K562 (cell line): ENCODE data around the gene RAB4B. TPM values are rescaled to one million over a fixed set of nuclear protein-coding genes. Genes with fewer than 3 reads are reported as not detected.
A peak's percentile ranks its signal among the peaks of the same experiment; 100 is the strongest.

Source experiments
- ATAC-seq: fragments of 200-7000 bp; cut with Tn5 transposase; 3 replicates; pipeline ENCODE4 v1.9.1; 2020; ENCODE audit warnings: moderate library complexity
- BruUV-seq: library from RNA; stranded (reverse); fragments of 400-500 nt; replicated peaks from 2 replicates; lab custom pipeline; 2021; lab: Mats Ljungman, UMichigan
- CTCF ChIA-PET: fragments of 300-600 bp; formaldehyde crosslinking; extraction: SDS; loops from one replicate; lab custom pipeline; 2021; ENCODE audit warnings: low intra/inter-chr PET ratio; lab: Yijun Ruan, JAX
- POLR2A ChIA-PET: fragments of 300-600, 350-650 bp; sonication (Branson Sonifier 250); formaldehyde crosslinking; extraction: SDS; loops from one replicate; lab custom pipeline; 2021; ENCODE audit warnings: antibody characterized with exemption, inconsistent platforms; lab: Yijun Ruan, JAX
- DNase-seq, 4 experiments: peaks; one replicate each; pipeline versions ENCODE4 v3.0.0 to v3.0.0-alpha.2; 2011 to 2018; ENCODE audit warnings: low spot score in 3 of 4, mixed read lengths in 3 of 4; ENCODE audit errors: extremely low read depth in 1 of 4
- FAIRE-seq: peaks from 2 replicates; lab custom pipeline; 2011; peaks lifted over from hg19 to GRCh38; lab: Jason Lieb, UNC
- H2AFZ ChIP-seq: 2 replicates; pipeline ENCODE4 v1.6.0; 2011; ENCODE audit warnings: low read depth, low read length, control low read depth, inconsistent platforms
- H3K27ac ChIP-seq: fragments of 200-600 bp; 3 replicates; pipeline ENCODE4 v1.8.0; 2011; ENCODE audit warnings: low read depth, mild to moderate bottlenecking, control low read depth, inconsistent platforms, low read length, moderate library complexity, mixed read lengths; ENCODE audit errors: extremely low read depth
- H3K27me3 ChIP-seq, 2 experiments: fragments of 300-600 bp in 1 of 2; 2 replicates in 1 of 2; 3 replicates in 1 of 2; pipeline versions ENCODE4 v1.6.0 to v1.8.0; 2011; ENCODE audit warnings: inconsistent platforms in 2 of 2, low read length in 2 of 2, mild to moderate bottlenecking in 1 of 2, mixed read lengths in 1 of 2, moderate library complexity in 1 of 2; ENCODE audit not compliant: control insufficient read depth in 2 of 2, insufficient read depth in 2 of 2
- H3K36me3 ChIP-seq: fragments of 300-600 bp; 3 replicates; pipeline ENCODE4 v1.8.0; 2011; ENCODE audit warnings: mild to moderate bottlenecking, low read length, inconsistent platforms; ENCODE audit not compliant: control insufficient read depth, insufficient read depth
- H3K4me1 ChIP-seq, 2 experiments: fragments of 200-600 bp in 1 of 2; replicated peaks in 1 of 2; 2 replicates in 1 of 2; 3 replicates in 1 of 2; pipeline versions ENCODE4 v1.5.1 to v1.8.0; 2011; ENCODE audit warnings: inconsistent platforms in 2 of 2, low read length in 2 of 2, mild to moderate bottlenecking in 1 of 2, mixed read lengths in 1 of 2, moderate library complexity in 1 of 2; ENCODE audit not compliant: control insufficient read depth in 2 of 2, insufficient read depth in 2 of 2
- H3K4me2 ChIP-seq: 2 replicates; pipeline ENCODE4 v1.6.1; 2011; ENCODE audit warnings: low read length, control low read depth, inconsistent platforms, mixed read lengths; ENCODE audit not compliant: insufficient read depth
- H3K4me3 ChIP-seq: fragments of 200-600 bp; sonication (generic), shearing (Covaris generic); 2 replicates; pipeline ENCODE4 v1.5.1; 2016; ENCODE audit warnings: control low read depth, inconsistent platforms
- H3K79me2 ChIP-seq: fragments of 200-600 bp; 3 replicates; pipeline ENCODE4 v1.8.0; 2011; ENCODE audit warnings: low read length, inconsistent platforms; ENCODE audit not compliant: control insufficient read depth, insufficient read depth
- H3K9ac ChIP-seq, 2 experiments: 2 replicates each; pipeline versions ENCODE4 v1.6.0 to v1.6.1; 2011; ENCODE audit warnings: low read depth in 2 of 2, low read length in 2 of 2, control low read depth in 1 of 2, inconsistent platforms in 1 of 2, mild to moderate bottlenecking in 1 of 2, mixed read lengths in 1 of 2; ENCODE audit not compliant: insufficient read depth in 1 of 2
- H3K9me1 ChIP-seq: one replicate; pipeline ENCODE4 v1.6.0; 2011; ENCODE audit warnings: inconsistent platforms, mild to moderate bottlenecking, low read length, moderate library complexity; ENCODE audit not compliant: control insufficient read depth, insufficient read depth
- H3K9me3 ChIP-seq: replicated peaks from 2 replicates; pipeline ENCODE4 v1.5.1; 2011; ENCODE audit warnings: low read depth, low read length, inconsistent platforms; ENCODE audit not compliant: control insufficient read depth, insufficient read depth
- H4K20me1 ChIP-seq: replicated peaks from 2 replicates; pipeline ENCODE4 v1.6.1; 2011; ENCODE audit warnings: low read length, inconsistent platforms, mixed read lengths; ENCODE audit not compliant: control insufficient read depth, insufficient read depth
- ARID1B ChIP-seq: fragments of 450-650 bp; IDR thresholded peaks from 2 replicates; pipeline ENCODE4 v1.6.1; 2016; ENCODE audit warnings: antibody characterized with exemption, mild to moderate bottlenecking, inconsistent platforms
- NR2C2 ChIP-seq, 2 experiments: fragments of 200-800 bp in 1 of 2; sonication (Bioruptor generic) in 1 of 2; sonication (generic) in 1 of 2; formaldehyde crosslinking in 1 of 2; IDR thresholded peaks; 2 replicates each; pipeline versions ENCODE4 v1.6.1 to v1.8.0; 2016 to 2022; ENCODE audit warnings: mild to moderate bottlenecking in 1 of 2, missing compliant biosample characterization in 1 of 2, missing genetic modification characterization in 1 of 2, missing genetic modification reagents in 1 of 2
- SIN3B ChIP-seq: fragments of 450-650 bp; IDR thresholded peaks from 2 replicates; pipeline ENCODE4 v1.6.1; 2017; ENCODE audit warnings: low read depth, mild to moderate bottlenecking, moderate library complexity
- SPI1 ChIP-seq: IDR thresholded peaks from 2 replicates; pipeline ENCODE4 v1.6.1; 2011; ENCODE audit warnings: low read depth, low read length, control low read depth, borderline replicate concordance
- ZSCAN32 ChIP-seq: fragments of 450-650 bp; formaldehyde crosslinking; IDR thresholded peaks from 2 replicates; pipeline ENCODE4 v1.4.0; 2020; ENCODE audit warnings: mild to moderate bottlenecking, moderate library complexity
- WGBS: fragments of 100-300 bp; shearing (Covaris generic); methylation state at CpG from one replicate; pipeline ENCODE4 v1.1.6; 2016; ENCODE audit warnings: low coverage, mixed read lengths; ENCODE audit not compliant: insufficient coverage; ENCODE audit errors: missing lambda C conversion rate; 5-methylcytosine and 5-hydroxymethylcytosine counted together
- in situ Hi-C: fragments of 300-500 bp; cut with MboI; formaldehyde crosslinking; loops from 4 replicates; pipeline ENCODE4 v1.15.0; 2018; ENCODE audit warnings: inconsistent platforms, mixed read lengths
- intact Hi-C: fragments of 100-400 bp; cut with micrococcal nuclease; formaldehyde crosslinking; loops from 2 replicates; pipeline ENCODE4 v1.14.2; 2022
- polyA plus RNA-seq, 8 experiments: library from polyadenylated mRNA; depleted of rRNA in 4 of 8; stranded (reverse) in 5 of 8; unstranded in 3 of 8; fragments of >200 nt; fragmentation: Nextera tagmentation in 2 of 8; fragmentation: Illumina TruSeq in 1 of 8; extraction: Ambion mirVana in 2 of 8; extraction: Trizol in 1 of 8; gene quantifications; 2 replicates each; pipeline versions ENCODE4 v1.2.1 to v1.2.3, GENCODE V29; 2011 to 2014; ENCODE audit warnings: inconsistent platforms in 1 of 8, missing spikeins in 1 of 8
- total RNA-seq, 7 experiments: library from RNA; depleted of rRNA in 6 of 7; stranded (reverse); fragments of >200 nt in 6 of 7; fragmentation: Illumina TruSeq in 2 of 7; extraction: Trizol in 2 of 7; gene quantifications; 2 replicates each; pipeline versions ENCODE4 v1.2.1 to v1.2.3, GENCODE V29; 2011 to 2021; ENCODE audit warnings: low replicate concordance in 1 of 7
- TF ChIP-seq, protein P1 (sequence below): sonication (generic); formaldehyde crosslinking; IDR thresholded peaks from 2 replicates; pipeline ENCODE4 v1.8.1; 2023; ENCODE audit warnings: missing genetic modification reagents, mild to moderate bottlenecking, borderline replicate concordance
- TF ChIP-seq, protein P2 (sequence below): fragments of 200-800 bp; sonication (Bioruptor generic); IDR thresholded peaks from 2 replicates; pipeline ENCODE4 v1.6.1; 2016; ENCODE audit warnings: missing genetic modification characterization, missing compliant biosample characterization

The RAB4B gene
- total and polyA plus RNA-seq, 9 of the 15 experiments (the other 6 are each of a cell fraction or from before 2014, with no cell fraction given), result 0.28 to 20.4 (median 9.0) TPM

DNA sequence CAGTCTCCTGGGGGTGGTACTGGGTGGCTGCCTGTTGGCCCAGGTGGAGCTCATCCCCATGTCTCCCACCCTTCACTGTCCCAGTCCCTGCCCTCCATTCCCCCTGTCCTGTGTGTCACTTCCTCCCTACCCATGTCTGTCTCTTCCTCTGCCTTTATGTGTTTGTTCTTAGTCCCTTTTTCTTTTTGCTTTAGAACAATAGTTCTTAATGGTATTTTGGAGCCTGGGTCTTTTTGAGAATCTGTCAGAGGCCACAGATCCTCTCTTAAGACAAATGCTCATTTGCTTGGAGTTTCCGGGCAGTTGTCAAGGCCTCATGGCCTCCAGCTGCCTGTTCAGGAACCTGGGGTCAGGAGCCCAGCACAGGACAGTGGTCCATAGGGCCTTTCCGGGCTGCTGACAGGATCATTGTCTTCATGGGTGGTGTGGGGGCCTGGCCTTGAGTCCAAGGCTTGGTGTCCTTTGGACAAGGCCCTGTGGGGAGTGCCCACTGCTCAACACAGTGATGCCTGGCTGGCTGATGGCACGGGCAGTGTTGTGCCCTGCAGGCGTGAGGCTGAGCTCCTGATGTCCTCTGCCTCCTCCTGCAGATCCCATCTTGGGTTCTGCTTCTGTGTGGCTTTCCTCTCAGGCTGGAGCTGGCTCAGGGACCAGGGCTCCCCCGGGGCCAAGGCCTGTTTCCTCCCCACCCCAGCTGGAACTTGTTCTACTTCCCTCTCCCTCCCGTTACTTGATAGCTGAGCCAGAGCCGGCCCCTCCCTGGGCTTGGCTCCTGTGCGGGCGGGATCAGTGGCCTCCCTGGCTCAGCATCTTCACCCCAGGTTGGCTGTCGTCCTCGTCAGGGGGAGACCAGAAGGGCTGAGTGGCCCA lies 24.5 kb downstream of the RAB4B start:
- intact Hi-C loops (no loop called here), in situ Hi-C loops (no loop called here)
- WGBS, result 27% methylated on average over 9 of the region's 11 CpGs
- DNase-seq, result peak in 3 of 4 experiments; percentile 20 to 69 (median 44)
- Histone ChIP-seq H3K27me3 (no peaks in the 10 kb centered on the region), H4K20me1 (peaks cover 58% of the 10 kb centered on the region), H3K27ac (peak overlapping the region; percentile 53; the same call in 2 of the 3 replicates), H3K4me1 (peaks cover 50 to 79% of the 10 kb centered on the region in 2 experiments), H3K9ac (peak overlapping the region; percentile 28 to 91), H3K9me3 (no peaks in the 10 kb centered on the region), H3K9me1 (peaks cover 24% of the 10 kb centered on the region), H3K79me2 (peaks cover 83% of the 10 kb centered on the region), H3K4me2 (peak overlapping the region; percentile 79), H2AFZ (no peak overlapping the region), H3K4me3 (peak overlapping the region; percentile 19), H3K36me3 (peaks cover 73% of the 10 kb centered on the region)
- BruUV-seq, result no TSS peak
- ChIA-PET CTCF (no interaction called here), POLR2A (interaction anchor here (0.5 to 2.1 kb wide), 11 partner anchors 9 to 463 kb away, joined by 3 to 7 read pairs (median 4); partner anchors contain the start of genes ACTMAP, RAB4B and SNRPA)
- peak; percentile 9 for ATAC-seq
- FAIRE-seq, result peak; percentile 70
- TF ChIP-seq SPI1 (peak; percentile 55; the same call in 1 of the 2 replicates), ZSCAN32 (CRISPR knock-in tag) (no peak), ARID1B (no peak), SIN3B (no peak), NR2C2 (CRISPR knock-in tag; IDR thresholded peaks at IDR 0.05) (no peak), NR2C2 (tag; IDR thresholded peaks at IDR 0.05) (no peak)
- TF ChIP-seq, protein P1, sequence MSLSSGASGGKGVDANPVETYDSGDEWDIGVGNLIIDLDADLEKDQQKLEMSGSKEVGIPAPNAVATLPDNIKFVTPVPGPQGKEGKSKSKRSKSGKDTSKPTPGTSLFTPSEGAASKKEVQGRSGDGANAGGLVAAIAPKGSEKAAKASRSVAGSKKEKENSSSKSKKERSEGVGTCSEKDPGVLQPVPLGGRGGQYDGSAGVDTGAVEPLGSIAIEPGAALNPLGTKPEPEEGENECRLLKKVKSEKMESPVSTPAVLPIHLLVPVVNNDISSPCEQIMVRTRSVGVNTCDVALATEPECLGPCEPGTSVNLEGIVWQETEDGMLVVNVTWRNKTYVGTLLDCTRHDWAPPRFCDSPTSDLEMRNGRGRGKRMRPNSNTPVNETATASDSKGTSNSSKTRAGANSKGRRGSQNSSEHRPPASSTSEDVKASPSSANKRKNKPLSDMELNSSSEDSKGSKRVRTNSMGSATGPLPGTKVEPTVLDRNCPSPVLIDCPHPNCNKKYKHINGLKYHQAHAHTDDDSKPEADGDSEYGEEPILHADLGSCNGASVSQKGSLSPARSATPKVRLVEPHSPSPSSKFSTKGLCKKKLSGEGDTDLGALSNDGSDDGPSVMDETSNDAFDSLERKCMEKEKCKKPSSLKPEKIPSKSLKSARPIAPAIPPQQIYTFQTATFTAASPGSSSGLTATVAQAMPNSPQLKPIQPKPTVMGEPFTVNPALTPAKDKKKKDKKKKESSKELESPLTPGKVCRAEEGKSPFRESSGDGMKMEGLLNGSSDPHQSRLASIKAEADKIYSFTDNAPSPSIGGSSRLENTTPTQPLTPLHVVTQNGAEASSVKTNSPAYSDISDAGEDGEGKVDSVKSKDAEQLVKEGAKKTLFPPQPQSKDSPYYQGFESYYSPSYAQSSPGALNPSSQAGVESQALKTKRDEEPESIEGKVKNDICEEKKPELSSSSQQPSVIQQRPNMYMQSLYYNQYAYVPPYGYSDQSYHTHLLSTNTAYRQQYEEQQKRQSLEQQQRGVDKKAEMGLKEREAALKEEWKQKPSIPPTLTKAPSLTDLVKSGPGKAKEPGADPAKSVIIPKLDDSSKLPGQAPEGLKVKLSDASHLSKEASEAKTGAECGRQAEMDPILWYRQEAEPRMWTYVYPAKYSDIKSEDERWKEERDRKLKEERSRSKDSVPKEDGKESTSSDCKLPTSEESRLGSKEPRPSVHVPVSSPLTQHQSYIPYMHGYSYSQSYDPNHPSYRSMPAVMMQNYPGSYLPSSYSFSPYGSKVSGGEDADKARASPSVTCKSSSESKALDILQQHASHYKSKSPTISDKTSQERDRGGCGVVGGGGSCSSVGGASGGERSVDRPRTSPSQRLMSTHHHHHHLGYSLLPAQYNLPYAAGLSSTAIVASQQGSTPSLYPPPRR (CRISPR knock-in tag), result no peak
- TF ChIP-seq, protein P2, sequence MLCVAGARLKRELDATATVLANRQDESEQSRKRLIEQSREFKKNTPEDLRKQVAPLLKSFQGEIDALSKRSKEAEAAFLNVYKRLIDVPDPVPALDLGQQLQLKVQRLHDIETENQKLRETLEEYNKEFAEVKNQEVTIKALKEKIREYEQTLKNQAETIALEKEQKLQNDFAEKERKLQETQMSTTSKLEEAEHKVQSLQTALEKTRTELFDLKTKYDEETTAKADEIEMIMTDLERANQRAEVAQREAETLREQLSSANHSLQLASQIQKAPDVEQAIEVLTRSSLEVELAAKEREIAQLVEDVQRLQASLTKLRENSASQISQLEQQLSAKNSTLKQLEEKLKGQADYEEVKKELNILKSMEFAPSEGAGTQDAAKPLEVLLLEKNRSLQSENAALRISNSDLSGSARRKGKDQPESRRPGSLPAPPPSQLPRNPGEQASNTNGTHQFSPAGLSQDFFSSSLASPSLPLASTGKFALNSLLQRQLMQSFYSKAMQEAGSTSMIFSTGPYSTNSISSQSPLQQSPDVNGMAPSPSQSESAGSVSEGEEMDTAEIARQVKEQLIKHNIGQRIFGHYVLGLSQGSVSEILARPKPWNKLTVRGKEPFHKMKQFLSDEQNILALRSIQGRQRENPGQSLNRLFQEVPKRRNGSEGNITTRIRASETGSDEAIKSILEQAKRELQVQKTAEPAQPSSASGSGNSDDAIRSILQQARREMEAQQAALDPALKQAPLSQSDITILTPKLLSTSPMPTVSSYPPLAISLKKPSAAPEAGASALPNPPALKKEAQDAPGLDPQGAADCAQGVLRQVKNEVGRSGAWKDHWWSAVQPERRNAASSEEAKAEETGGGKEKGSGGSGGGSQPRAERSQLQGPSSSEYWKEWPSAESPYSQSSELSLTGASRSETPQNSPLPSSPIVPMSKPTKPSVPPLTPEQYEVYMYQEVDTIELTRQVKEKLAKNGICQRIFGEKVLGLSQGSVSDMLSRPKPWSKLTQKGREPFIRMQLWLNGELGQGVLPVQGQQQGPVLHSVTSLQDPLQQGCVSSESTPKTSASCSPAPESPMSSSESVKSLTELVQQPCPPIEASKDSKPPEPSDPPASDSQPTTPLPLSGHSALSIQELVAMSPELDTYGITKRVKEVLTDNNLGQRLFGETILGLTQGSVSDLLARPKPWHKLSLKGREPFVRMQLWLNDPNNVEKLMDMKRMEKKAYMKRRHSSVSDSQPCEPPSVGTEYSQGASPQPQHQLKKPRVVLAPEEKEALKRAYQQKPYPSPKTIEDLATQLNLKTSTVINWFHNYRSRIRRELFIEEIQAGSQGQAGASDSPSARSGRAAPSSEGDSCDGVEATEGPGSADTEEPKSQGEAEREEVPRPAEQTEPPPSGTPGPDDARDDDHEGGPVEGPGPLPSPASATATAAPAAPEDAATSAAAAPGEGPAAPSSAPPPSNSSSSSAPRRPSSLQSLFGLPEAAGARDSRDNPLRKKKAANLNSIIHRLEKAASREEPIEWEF, result no peak
